GOT3 (cell line): ENCODE results near the gene THBD.

ENCODE experiments used
- DNase-seq: peaks from one replicate; lab custom pipeline; 2025; ENCODE audit warnings: mixed read lengths; lab: John Stamatoyannopoulos, UW

Gene THBD

DNA sequence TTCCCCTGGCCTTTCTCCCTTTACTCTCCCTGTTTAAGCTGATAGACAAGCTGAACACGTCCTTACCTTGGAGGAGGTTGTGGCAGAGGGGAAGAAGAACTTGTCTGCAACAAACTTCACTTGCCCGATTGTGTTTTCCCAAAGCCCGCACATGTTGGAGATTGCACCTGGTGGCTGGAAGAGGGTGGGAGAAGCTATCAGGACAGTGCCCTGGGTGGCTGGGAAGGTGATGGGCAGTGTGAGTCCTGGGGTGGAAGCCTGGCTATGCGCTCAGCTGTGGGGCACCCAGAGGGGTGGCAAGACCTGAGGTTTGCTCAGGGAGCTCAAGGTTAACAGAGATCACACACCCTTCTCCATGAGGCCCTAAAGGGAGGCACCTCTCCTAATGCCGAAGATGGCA lies 39.4 kb downstream of the THBD start:
- no peak for DNase-seq

DNA sequence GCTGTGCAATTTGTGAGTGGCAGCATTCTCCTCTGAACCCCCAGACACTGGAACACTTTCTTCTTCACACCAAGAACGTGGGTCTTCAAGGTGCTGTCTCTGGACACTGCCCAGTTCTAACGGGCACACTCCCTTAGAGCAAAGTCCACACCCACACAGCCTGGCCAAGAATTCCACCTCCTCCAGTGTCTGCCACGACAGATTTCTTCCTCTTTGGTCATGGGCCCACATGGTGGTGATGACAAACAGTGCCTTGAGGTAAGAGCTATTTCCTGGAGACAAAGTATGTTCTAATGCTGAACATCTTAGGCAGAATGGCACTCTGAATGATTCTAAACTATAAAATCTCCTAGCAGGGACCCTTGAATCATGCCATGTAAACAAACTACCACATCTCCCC lies 39.8 kb downstream of the THBD start:
- no peak for DNase-seq

DNA sequence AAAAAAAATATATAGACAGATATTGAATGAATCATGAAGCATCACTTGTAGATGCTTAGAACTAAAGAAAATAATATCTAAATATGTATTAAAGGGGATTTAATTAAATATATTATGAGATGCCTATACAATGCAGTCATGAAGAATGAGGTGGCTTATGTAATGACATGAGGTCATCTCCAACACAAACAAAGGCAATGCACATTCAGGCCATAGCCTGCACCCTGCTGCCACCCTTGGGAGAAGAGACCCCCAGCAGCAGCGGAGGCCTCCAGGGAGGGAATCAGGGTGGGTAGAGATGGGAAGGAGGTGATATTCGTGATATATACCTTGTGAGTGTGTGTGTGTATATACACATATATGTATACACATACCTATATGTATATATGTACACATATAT lies 40.8 kb downstream of the THBD start:
- DNase-seq: no peak

DNA sequence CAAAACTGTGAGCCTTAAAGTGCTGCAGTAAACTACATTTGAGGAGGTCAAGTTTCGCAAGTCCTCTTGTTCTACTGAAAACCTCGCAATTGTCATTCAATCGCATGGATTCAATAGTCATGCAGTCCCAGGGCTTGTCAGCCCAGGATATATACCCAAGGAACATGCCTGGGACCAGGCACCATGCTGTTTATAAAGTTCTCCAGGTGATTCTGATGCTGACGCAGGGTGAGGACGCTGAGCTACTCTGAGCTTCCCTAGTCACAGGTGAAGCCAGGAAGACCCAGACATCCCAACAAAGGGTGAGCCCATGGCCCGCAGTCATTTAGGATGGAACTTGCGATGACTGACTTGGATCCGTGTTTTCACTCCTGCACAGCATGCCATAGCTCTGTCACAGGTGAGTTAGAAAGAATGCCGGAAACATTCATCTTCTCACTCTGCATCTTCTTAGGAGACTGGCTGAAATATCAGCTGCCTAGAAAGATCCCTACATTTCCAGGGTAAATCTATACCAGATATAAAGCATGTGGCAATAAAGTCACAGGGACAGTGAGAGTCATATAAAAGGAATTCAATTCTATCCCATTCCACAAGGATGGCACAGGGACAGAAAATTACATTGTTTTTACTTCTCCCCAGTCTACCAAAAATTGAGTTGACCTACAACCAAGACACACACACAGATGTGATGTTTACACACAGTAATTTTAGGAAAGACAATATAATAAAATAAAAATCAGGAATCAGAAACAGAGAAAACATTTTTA lies 41.4 kb downstream of the THBD start:
- DNase-seq: no peak

DNA sequence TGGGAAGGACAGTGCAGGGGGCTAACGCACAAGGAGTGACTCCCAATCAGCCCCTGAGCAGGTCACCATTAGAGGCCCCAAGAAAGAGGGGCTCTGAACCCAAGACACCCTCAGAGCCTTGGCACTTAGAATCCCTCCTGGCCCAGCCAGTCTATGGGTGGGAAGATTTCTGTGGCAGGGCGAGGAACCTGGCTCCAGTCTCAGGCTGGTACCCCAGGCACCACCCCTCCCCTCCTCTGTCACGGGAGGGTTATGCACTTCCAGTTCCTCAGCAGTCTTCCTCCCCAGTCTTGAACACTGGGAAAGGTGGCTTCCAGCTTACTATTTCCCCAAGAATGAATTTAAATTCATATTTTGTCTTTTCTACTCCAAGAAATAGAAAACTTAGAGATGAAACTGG lies 42.0 kb downstream of the THBD start:
- no peak for DNase-seq

DNA sequence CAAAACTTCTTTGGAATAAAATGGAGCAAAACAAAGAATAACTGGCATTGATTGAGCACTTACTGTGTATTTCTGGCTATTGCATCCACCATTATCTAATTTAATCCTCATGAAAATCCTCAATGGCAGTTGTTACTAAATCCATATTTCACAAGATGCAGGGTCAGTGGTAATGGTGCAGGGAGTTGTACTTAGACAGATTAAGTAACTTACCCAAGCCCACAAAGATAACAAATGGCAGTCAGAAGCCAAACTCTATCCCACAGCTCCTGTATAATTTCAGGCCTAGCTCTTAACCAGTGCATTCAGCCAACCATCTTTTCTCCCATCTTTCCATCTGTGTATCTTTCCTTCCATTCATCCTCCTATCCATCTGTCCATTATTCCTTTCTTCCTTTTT lies 43.7 kb downstream of the THBD start:
- no peak for DNase-seq

DNA sequence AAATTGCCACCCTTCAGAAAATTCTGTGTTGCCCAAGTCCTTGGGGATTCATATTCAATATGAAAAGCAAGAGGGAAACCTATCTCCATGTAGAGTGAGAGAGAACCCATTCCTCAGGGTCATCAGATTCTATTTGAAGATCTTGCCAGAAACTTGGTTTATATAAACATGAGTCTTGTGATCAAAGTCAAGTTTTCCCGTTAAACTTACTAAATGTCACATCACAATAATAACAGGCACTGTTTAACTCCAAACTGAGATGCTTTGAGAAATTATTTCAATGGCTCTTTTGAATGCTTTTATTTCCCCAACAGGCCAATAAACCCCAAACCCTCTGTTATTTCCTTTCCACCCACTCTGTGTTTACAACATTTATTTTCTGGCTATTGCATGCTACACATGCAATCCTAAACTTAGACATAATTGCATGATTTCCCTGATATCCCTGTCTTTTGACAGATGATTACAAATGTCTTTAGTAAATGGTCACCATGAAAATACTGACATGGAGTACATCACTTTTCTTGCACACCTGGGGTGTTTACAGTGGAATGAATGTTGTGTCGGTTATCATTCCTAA lies 45.5 kb downstream of the THBD start:
- DNase-seq: no peak

DNA sequence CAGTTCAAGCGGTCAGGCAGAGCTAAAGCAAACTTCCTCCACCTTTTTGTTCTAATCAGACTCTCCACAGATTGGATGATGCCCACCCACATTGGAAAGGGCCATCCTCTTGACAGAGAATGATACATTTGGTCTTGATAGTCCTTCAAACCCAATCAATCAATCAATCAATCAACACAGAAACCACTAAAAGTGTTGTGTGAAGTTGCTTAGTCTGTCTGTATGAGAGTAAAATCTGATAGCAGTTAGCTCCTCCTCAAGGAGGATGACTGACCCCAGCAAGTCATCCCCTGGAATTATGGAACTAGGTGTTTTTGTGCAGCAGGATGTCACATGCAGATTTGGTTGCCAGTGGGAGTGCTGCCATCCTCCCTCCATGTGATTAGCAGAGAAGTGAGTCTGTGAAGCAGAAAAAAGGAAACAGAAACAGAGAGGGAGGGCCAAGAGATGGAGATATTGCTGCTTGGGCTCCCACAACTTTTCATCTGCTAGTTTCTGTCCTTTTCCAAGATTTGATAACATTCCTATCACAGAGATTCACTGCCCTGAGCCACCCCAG lies 46.3 kb downstream of the THBD start:
- no peak for DNase-seq

DNA sequence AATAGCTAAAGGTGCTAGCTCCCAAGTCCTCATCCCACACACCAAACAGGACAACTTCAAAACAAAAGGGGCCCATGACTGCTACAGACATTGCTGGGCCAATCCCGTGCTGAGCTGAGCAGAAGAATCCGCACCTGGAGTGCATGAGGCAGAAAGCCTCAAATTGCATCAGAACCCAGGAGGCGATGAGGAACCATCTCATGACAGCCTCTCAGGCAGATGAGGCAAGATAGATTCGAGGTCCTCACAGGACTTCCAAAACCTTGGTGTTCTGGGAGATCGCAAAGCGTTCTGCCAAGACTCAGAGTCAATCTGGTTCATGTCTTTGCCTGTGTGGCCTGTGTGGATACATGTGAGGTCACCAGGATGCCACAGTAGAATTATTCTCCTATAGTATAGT lies 47.2 kb downstream of the THBD start:
- no peak for DNase-seq

DNA sequence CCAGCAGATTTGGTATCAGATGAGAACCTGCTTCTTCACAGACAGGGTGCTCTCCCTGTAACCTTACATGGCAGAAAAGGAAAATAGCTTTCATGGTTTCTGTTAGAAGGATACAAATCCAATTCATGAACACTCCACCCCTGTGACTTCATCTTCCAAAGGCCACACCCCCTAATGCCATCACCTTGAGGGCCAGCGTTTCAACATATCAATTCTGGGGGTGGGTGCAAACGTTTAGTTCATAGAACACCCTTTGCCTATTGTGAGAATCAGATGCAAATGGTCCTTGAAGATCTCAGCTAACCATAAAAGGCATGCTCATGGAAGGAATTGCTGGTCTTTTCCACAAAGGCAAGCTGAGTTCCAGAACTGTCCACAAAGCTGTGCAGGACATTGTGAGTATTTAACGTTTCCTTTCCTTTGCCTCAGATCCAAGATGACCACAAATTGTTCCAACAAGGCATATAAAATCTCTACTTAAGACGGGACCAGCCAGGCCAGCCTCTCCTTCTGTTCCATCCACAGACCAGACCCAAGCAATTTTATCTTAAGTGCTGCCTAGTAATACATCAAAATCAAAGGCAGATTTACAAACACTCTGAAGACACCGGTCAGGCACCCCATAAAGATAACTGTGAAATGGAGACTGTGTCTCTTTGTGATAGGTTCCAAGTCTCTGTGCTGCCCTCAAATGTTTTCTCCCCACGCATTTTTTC lies 49.1 kb downstream of the THBD start:
- DNase-seq: no peak

DNA sequence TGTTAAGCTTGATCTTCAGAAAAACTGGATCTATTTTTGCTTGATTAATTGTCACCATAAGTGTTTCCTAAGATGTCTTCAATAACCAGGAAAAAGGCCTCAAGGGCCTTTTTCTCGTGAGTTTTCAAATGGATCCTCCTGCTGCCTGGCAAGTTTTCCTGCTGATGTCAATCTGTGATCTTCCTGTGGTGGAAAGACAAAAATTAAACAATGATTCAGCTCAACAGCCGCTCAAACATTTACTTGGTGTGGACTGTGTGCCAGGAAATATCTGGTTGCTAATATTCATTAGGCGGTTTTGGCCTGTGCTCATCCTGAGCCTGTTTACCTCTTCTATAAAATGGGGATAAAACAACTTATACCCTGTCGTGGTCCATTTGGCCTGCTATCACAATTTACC lies 49.7 kb downstream of the THBD start:
- DNase-seq: no peak

DNA sequence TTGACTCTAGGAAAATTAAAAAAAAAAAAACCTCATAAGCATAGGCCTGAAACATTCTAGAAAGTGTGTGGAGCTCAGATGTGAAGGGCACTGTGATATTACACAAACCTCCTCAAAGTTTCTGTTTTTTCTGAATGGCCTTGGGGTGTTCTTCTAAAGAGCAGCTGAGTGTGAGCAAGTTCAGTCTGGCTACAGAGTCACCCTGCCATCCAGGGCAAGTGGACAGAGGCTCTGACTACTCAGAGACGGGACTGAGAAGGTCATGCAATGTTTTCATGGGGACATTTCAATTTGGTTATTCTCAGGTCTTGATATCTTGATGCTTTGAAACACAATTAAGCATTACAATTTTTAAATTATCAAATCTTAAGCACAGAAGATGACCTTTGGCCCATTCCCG lies 51.0 kb downstream of the THBD start:
- no peak for DNase-seq

DNA sequence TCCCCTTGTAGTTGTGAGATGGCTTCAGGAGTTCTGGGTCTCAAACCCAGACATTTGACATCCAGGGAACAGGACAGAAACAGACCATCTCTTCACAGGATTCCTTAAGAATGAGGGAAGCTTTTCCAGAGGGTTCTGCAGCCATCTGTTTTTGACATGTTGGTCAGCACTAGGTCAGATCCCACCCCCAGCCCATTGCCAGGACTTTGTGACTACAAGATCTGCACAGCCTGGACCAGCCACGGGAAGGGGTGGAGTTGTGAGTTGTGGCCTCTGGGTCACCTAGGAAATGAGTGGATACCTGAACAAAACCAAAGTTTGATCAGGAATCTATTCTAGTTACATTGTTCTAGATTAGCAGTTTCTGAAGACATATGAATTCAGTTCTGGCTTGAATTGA lies 53.5 kb downstream of the THBD start:
- no peak for DNase-seq
